HEK293 (cell line): Measurements from ENCODE around the gene RAD50.

ENCODE experiments used
- CTCF ChIP-seq: fragments of 450-650 bp; formaldehyde crosslinking; IDR thresholded peaks from 2 replicates; pipeline ENCODE4 v1.5.1; 2016; ENCODE audit warnings: missing biosample characterization, missing genetic modification characterization
- REPIN1 ChIP-seq: fragments of 450-650 bp; formaldehyde crosslinking; IDR thresholded peaks from 2 replicates; pipeline ENCODE4 v1.5.1; 2017; ENCODE audit warnings: missing biosample characterization, missing genetic modification characterization, low read depth
- TCF7L2 ChIP-seq: IDR thresholded peaks from 2 replicates; pipeline ENCODE4 v1.6.1; 2011; ENCODE audit warnings: low read depth, mild to moderate bottlenecking, inconsistent platforms, low read length, moderate library complexity, borderline replicate concordance
- YY1 ChIP-seq: fragments of 450-650 bp; formaldehyde crosslinking; IDR thresholded peaks from 2 replicates; pipeline ENCODE4 v1.5.1; 2018; ENCODE audit warnings: missing biosample characterization, missing genetic modification characterization
- ZBTB49 ChIP-seq: fragments of 450-650 bp; formaldehyde crosslinking; IDR thresholded peaks from 2 replicates; pipeline ENCODE4 v1.5.1; 2016; ENCODE audit warnings: missing biosample characterization, missing genetic modification characterization, low read depth
- ZNF148 ChIP-seq: fragments of 450-650 bp; formaldehyde crosslinking; IDR thresholded peaks from 2 replicates; pipeline ENCODE4 v1.5.0; 2017; ENCODE audit warnings: missing biosample characterization, missing genetic modification characterization, borderline replicate concordance
- ZNF211 ChIP-seq: fragments of 450-650 bp; formaldehyde crosslinking; IDR thresholded peaks from 2 replicates; pipeline ENCODE4 v1.5.1; 2016; ENCODE audit warnings: low read depth, missing biosample characterization, missing genetic modification characterization
- ZNF24 ChIP-seq: fragments of 450-650 bp; formaldehyde crosslinking; IDR thresholded peaks from 2 replicates; pipeline ENCODE4 v1.5.1; 2016; ENCODE audit warnings: missing biosample characterization, missing genetic modification characterization
- ZNF311 ChIP-seq: fragments of 450-650 bp; formaldehyde crosslinking; IDR thresholded peaks from 2 replicates; pipeline ENCODE4 v1.5.1; 2017; ENCODE audit warnings: missing biosample characterization, missing genetic modification characterization, borderline replicate concordance
- ZNF362 ChIP-seq: fragments of 450-650 bp; formaldehyde crosslinking; IDR thresholded peaks from 2 replicates; pipeline ENCODE4 v1.5.1; 2016; ENCODE audit warnings: missing biosample characterization, missing genetic modification characterization
- ZNF366 ChIP-seq: fragments of 450-650 bp; formaldehyde crosslinking; conservative IDR thresholded peaks from 2 replicates; pipeline ENCODE4 v1.5.1; 2016; ENCODE audit warnings: missing biosample characterization, missing genetic modification characterization
- ZNF558 ChIP-seq: fragments of 450-650 bp; formaldehyde crosslinking; IDR thresholded peaks from 2 replicates; pipeline ENCODE4 v1.5.1; 2016; ENCODE audit warnings: missing biosample characterization, missing genetic modification characterization
- ZNF585B ChIP-seq: fragments of 450-650 bp; formaldehyde crosslinking; IDR thresholded peaks from 2 replicates; pipeline ENCODE4 v1.5.1; 2016; ENCODE audit warnings: missing biosample characterization, missing genetic modification characterization
- TF ChIP-seq, protein P1 (sequence below): fragments of 450-650 bp; formaldehyde crosslinking; IDR thresholded peaks from 2 replicates; pipeline ENCODE4 v1.5.1; 2016; ENCODE audit warnings: missing biosample characterization, missing genetic modification characterization

DNA sequence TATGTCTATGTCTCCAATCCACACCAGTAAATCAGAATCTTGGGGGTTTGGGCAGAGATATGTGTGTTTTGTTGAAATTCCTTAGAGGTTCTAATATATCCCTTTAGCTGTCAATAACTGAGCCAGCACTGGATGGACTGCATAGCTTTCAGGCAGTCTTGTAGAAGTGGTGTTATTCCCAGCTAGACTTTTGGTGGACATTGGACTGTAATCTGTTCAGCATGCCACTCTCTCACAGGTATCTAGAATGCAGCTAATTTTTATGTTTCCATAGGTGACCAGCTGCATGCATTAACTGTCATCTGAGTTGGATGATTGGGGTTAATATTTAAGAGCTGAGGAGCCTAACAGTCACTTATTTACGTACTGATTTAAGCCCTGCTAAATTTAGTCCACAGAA is 56.1 kb downstream of the RAD50 start:
- no peak for TF ChIP-seq ZNF211 (tag by site-specific recombination)
- TF ChIP-seq TCF7L2: no peak
- no peak for TF ChIP-seq ZBTB49 (tag by site-specific recombination)
- no peak for TF ChIP-seq REPIN1 (tag by site-specific recombination)
- TF ChIP-seq CTCF (tag by site-specific recombination): no peak
- TF ChIP-seq ZNF362 (tag by site-specific recombination): no peak
- no peak for TF ChIP-seq ZNF24 (tag by site-specific recombination)
- no peak for TF ChIP-seq ZNF148 (tag by site-specific recombination)
- TF ChIP-seq ZNF366 (tag by site-specific recombination): no peak
- no peak for TF ChIP-seq YY1 (tag by site-specific recombination)
- TF ChIP-seq, protein P1, sequence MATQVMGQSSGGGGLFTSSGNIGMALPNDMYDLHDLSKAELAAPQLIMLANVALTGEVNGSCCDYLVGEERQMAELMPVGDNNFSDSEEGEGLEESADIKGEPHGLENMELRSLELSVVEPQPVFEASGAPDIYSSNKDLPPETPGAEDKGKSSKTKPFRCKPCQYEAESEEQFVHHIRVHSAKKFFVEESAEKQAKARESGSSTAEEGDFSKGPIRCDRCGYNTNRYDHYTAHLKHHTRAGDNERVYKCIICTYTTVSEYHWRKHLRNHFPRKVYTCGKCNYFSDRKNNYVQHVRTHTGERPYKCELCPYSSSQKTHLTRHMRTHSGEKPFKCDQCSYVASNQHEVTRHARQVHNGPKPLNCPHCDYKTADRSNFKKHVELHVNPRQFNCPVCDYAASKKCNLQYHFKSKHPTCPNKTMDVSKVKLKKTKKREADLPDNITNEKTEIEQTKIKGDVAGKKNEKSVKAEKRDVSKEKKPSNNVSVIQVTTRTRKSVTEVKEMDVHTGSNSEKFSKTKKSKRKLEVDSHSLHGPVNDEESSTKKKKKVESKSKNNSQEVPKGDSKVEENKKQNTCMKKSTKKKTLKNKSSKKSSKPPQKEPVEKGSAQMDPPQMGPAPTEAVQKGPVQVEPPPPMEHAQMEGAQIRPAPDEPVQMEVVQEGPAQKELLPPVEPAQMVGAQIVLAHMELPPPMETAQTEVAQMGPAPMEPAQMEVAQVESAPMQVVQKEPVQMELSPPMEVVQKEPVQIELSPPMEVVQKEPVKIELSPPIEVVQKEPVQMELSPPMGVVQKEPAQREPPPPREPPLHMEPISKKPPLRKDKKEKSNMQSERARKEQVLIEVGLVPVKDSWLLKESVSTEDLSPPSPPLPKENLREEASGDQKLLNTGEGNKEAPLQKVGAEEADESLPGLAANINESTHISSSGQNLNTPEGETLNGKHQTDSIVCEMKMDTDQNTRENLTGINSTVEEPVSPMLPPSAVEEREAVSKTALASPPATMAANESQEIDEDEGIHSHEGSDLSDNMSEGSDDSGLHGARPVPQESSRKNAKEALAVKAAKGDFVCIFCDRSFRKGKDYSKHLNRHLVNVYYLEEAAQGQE (tag by site-specific recombination): no peak
- TF ChIP-seq ZNF311 (tag by site-specific recombination): no peak
- TF ChIP-seq ZNF585B (tag by site-specific recombination): no peak
- TF ChIP-seq ZNF558 (tag by site-specific recombination): no peak
